Measurements from ENCODE around the gene DCTN1. TPM values are rescaled to one million over a fixed set of nuclear protein-coding genes. Genes with fewer than 3 reads are reported as not detected.

Gene DCTN1
- total RNA-seq, 3 donors from 2014 or later: 92.2 to 125 (median 103) TPM

GRCh38 chr2:74413001-74413698 is 33.0 kb upstream of the DCTN1 start:
- peaks cover 0 to 5% of the 10 kb centered on the region in 2 donors for H3K4me1 ChIP-seq
- peak in 1 of 2 donors; percentile 87 for DNase-seq (ENCODE audit: low spot score in 2 of 2)
- no peaks in the 10 kb centered on the region for H3K9me3 ChIP-seq
- H3K27ac ChIP-seq: peak overlapping the region in 1 of 2 donors; percentile 89
- intact Hi-C loops (cut with DNase I; ENCODE audit: low total_unique reads): no loop called here
- H3K36me3 ChIP-seq: no peaks in the 10 kb centered on the region
- TF ChIP-seq POLR2A (IDR thresholded peaks at IDR 0.05): no peak
- TF ChIP-seq POLR2AphosphoS5 (IDR thresholded peaks at IDR 0.05): no peak
- TF ChIP-seq CTCF (IDR thresholded peaks at IDR 0.05): no peak
- no peak overlapping the region for H3K4me3 ChIP-seq
- no peaks in the 10 kb centered on the region for H3K27me3 ChIP-seq

GRCh38 chr2:74407682-74408081 is 27.6 kb upstream of the DCTN1 start:
- Histone ChIP-seq H3K4me1 (no peaks in the 10 kb centered on the region), H3K4me3 (no peak overlapping the region), H3K36me3 (no peaks in the 10 kb centered on the region), H3K27ac (no peak overlapping the region), H3K9me3 (no peaks in the 10 kb centered on the region), H3K27me3 (no peaks in the 10 kb centered on the region)
- TF ChIP-seq POLR2AphosphoS5 (IDR thresholded peaks at IDR 0.05): no peak
- no peak for TF ChIP-seq POLR2A (IDR thresholded peaks at IDR 0.05)
- no peak for TF ChIP-seq CTCF (IDR thresholded peaks at IDR 0.05)
- intact Hi-C loops (cut with DNase I; ENCODE audit: low total_unique reads): no loop called here
- no peak for DNase-seq (ENCODE audit: low spot score in 2 of 2)

GRCh38 chr2:74406035-74406434 is 25.9 kb upstream of the DCTN1 start:
- Histone ChIP-seq H3K4me1 (no peaks in the 10 kb centered on the region), H3K36me3 (no peaks in the 10 kb centered on the region), H3K4me3 (no peak overlapping the region), H3K27ac (no peak overlapping the region), H3K9me3 (no peaks in the 10 kb centered on the region), H3K27me3 (no peaks in the 10 kb centered on the region)
- TF ChIP-seq CTCF (IDR thresholded peaks at IDR 0.05) (no peak), POLR2A (IDR thresholded peaks at IDR 0.05) (no peak), POLR2AphosphoS5 (IDR thresholded peaks at IDR 0.05) (no peak)
- intact Hi-C loops (cut with DNase I; ENCODE audit: low total_unique reads): no loop called here
- DNase-seq (ENCODE audit: low spot score in 2 of 2): no peak

GRCh38 chr2:74401891-74402290 is 21.8 kb upstream of the DCTN1 start:
- no peaks in the 10 kb centered on the region for H3K27me3 ChIP-seq
- H3K27ac ChIP-seq: no peak overlapping the region
- H3K36me3 ChIP-seq: no peaks in the 10 kb centered on the region
- no peaks in the 10 kb centered on the region for H3K9me3 ChIP-seq
- DNase-seq (ENCODE audit: low spot score in 2 of 2): no peak
- no peak for TF ChIP-seq POLR2AphosphoS5 (IDR thresholded peaks at IDR 0.05)
- intact Hi-C loops (cut with DNase I; ENCODE audit: low total_unique reads): no loop called here
- no peak overlapping the region for H3K4me3 ChIP-seq
- H3K4me1 ChIP-seq: no peaks in the 10 kb centered on the region

GRCh38 chr2:74399785-74400184 is 19.7 kb upstream of the DCTN1 start:
- no peak overlapping the region for H3K4me3 ChIP-seq
- H3K9me3 ChIP-seq: no peaks in the 10 kb centered on the region
- no peak for DNase-seq (ENCODE audit: low spot score in 2 of 2)
- peak; percentile 21 to 30 (median 29) for TF ChIP-seq CTCF (IDR thresholded peaks at IDR 0.05)
- no peak for TF ChIP-seq POLR2A (IDR thresholded peaks at IDR 0.05)
- H3K27me3 ChIP-seq: no peaks in the 10 kb centered on the region
- intact Hi-C loops (cut with DNase I; ENCODE audit: low total_unique reads): no loop called here
- no peak overlapping the region for H3K27ac ChIP-seq
- no peaks in the 10 kb centered on the region for H3K36me3 ChIP-seq
- H3K4me1 ChIP-seq: no peaks in the 10 kb centered on the region

All from breast epithelium (tissue), 4 donors.